H9 (cell line): Measurements from ENCODE around the gene DNAAF9. TPM values are rescaled to one million over a fixed set of nuclear protein-coding genes. Genes with fewer than 3 reads are reported as not detected.
A peak's percentile ranks its signal among the peaks of the same experiment; 100 is the strongest.

Experiments used
- DNase-seq: peaks from one replicate; pipeline ENCODE4 v3.0.0-alpha.2; 2017
- H2AFZ ChIP-seq: one replicate; pipeline ENCODE4 v1.6.1; 2013; ENCODE audit warnings: mild to moderate bottlenecking, low read length, control low read depth, moderate library complexity
- H2AK5ac ChIP-seq: 2 replicates; pipeline ENCODE4 v1.6.1; 2013; ENCODE audit warnings: low read length, control low read depth, mixed read lengths; ENCODE audit not compliant: insufficient read length
- H2BK120ac ChIP-seq: one replicate; pipeline ENCODE4 v1.6.1; 2013; ENCODE audit warnings: low read depth, mild to moderate bottlenecking, low read length, control low read depth, inconsistent platforms; ENCODE audit not compliant: poor library complexity, severe bottlenecking
- H2BK12ac ChIP-seq: 2 replicates; pipeline ENCODE4 v1.6.1; 2013; ENCODE audit warnings: low read length, control low read depth, mixed read lengths, low read depth; ENCODE audit not compliant: insufficient read length
- H2BK15ac ChIP-seq: 2 replicates; pipeline ENCODE4 v1.6.1; 2013; ENCODE audit warnings: low read depth, low read length, control low read depth
- H2BK20ac ChIP-seq: one replicate; pipeline ENCODE4 v1.6.1; 2013; ENCODE audit warnings: low read depth, mild to moderate bottlenecking, low read length, control low read depth, inconsistent platforms; ENCODE audit not compliant: poor library complexity, severe bottlenecking
- H2BK5ac ChIP-seq: 2 replicates; pipeline ENCODE4 v1.6.1; 2013; ENCODE audit warnings: low read length, control low read depth, mixed read lengths; ENCODE audit not compliant: insufficient read length
- H3K14ac ChIP-seq: 2 replicates; pipeline ENCODE4 v1.6.1; 2013; ENCODE audit warnings: low read length, control low read depth; ENCODE audit not compliant: insufficient read depth
- H3K18ac ChIP-seq: 2 replicates; pipeline ENCODE4 v1.6.1; 2013; ENCODE audit warnings: low read depth, mild to moderate bottlenecking, mixed read lengths, low read length, control low read depth; ENCODE audit not compliant: insufficient read length
- H3K23ac ChIP-seq: 2 replicates; pipeline ENCODE4 v1.6.1; 2013; ENCODE audit warnings: low read length, control low read depth, mixed read lengths, low read depth; ENCODE audit not compliant: insufficient read length
- H3K23me2 ChIP-seq: 2 replicates; pipeline ENCODE4 v1.6.1; 2013; ENCODE audit warnings: low read depth, mild to moderate bottlenecking, mixed read lengths, low read length, control low read depth; ENCODE audit not compliant: insufficient read length, poor library complexity, severe bottlenecking
- H3K27ac ChIP-seq: 2 replicates; pipeline ENCODE4 v1.5.1; 2013; ENCODE audit warnings: low read length, control low read depth, mixed read lengths, low read depth; ENCODE audit not compliant: insufficient read length
- H3K27me3 ChIP-seq: 2 replicates; pipeline ENCODE4 v1.6.1; 2013; ENCODE audit warnings: low read length, control low read depth, inconsistent platforms; ENCODE audit not compliant: insufficient read depth
- H3K4ac ChIP-seq: 2 replicates; pipeline ENCODE4 v1.6.1; 2013; ENCODE audit warnings: low read depth, mild to moderate bottlenecking, control low read depth, inconsistent platforms, low read length, moderate library complexity
- H3K4me1 ChIP-seq: 2 replicates; pipeline ENCODE4 v1.6.1; 2013; ENCODE audit warnings: low read length, control low read depth, inconsistent platforms; ENCODE audit not compliant: insufficient read depth
- H3K4me2 ChIP-seq: 2 replicates; pipeline ENCODE4 v1.6.1; 2013; ENCODE audit warnings: low read length, control low read depth, mixed read lengths; ENCODE audit not compliant: insufficient read length, insufficient read depth
- H3K56ac ChIP-seq: 2 replicates; pipeline ENCODE4 v1.6.1; 2013; ENCODE audit warnings: low read depth, mild to moderate bottlenecking, mixed read lengths, low read length, control low read depth; ENCODE audit not compliant: insufficient read length
- H3K79me1 ChIP-seq: 2 replicates; pipeline ENCODE4 v1.6.1; 2013; ENCODE audit warnings: low read depth, mild to moderate bottlenecking, moderate library complexity, low read length, control low read depth, inconsistent platforms; ENCODE audit not compliant: insufficient read depth, poor library complexity, severe bottlenecking
- H3K79me2 ChIP-seq: 2 replicates; pipeline ENCODE4 v1.6.1; 2013; ENCODE audit warnings: low read length, control low read depth, inconsistent platforms; ENCODE audit not compliant: insufficient read depth
- H3K9ac ChIP-seq: 2 replicates; pipeline ENCODE4 v1.6.1; 2013; ENCODE audit warnings: low read length, control low read depth, mixed read lengths; ENCODE audit not compliant: insufficient read length; ENCODE audit errors: extremely low read depth
- H3K9me3 ChIP-seq: one replicate; pipeline ENCODE4 v1.6.1; 2013; ENCODE audit warnings: low read depth, low read length, inconsistent platforms; ENCODE audit not compliant: control insufficient read depth
- H3T11ph ChIP-seq: one replicate; pipeline ENCODE4 v1.6.1; 2013; ENCODE audit warnings: mild to moderate bottlenecking, low read length, control low read depth, inconsistent platforms
- H4K20me1 ChIP-seq: one replicate; pipeline ENCODE4 v1.6.1; 2013; ENCODE audit not compliant: control insufficient read depth, insufficient read length, insufficient read depth
- H4K5ac ChIP-seq: 2 replicates; pipeline ENCODE4 v1.6.1; 2013; ENCODE audit warnings: low read depth, mild to moderate bottlenecking, mixed read lengths, low read length, control low read depth; ENCODE audit not compliant: insufficient read length
- H4K8ac ChIP-seq: replicated peaks from 2 replicates; pipeline ENCODE4 v1.6.1; 2013; ENCODE audit warnings: low read length, control low read depth, mixed read lengths, low read depth; ENCODE audit not compliant: insufficient read length
- H4K91ac ChIP-seq: 2 replicates; pipeline ENCODE4 v1.6.1; 2013; ENCODE audit warnings: low read depth, mild to moderate bottlenecking, moderate library complexity, mixed read lengths, low read length, control low read depth; ENCODE audit not compliant: insufficient read length
- H3K27ac Mint-ChIP-seq, 3 experiments: 2 replicates in 2 of 3; 3 replicates in 1 of 3; pipeline ENCODE4 v1.8.0; 2020 to 2021; ENCODE audit warnings: mixed read lengths in 3 of 3, mild to moderate bottlenecking in 1 of 3, moderate library complexity in 1 of 3
- H3K27me3 Mint-ChIP-seq: 2 replicates; pipeline ENCODE4 v1.8.0; 2021; ENCODE audit warnings: low read depth, mild to moderate bottlenecking, moderate library complexity, mixed read lengths
- H3K36me3 Mint-ChIP-seq, 3 experiments: 2 replicates in 2 of 3; 3 replicates in 1 of 3; pipeline ENCODE4 v1.8.0; 2020 to 2021; ENCODE audit warnings: low read depth in 3 of 3, mixed read lengths in 3 of 3; ENCODE audit not compliant: insufficient read depth in 1 of 3
- H3K4me1 Mint-ChIP-seq, 2 experiments: 2 replicates each; pipeline ENCODE4 v1.8.0; 2020; ENCODE audit warnings: mixed read lengths in 2 of 2
- H3K4me3 Mint-ChIP-seq, 2 experiments: 2 replicates in 1 of 2; 3 replicates in 1 of 2; pipeline ENCODE4 v1.8.0; 2020 to 2021; ENCODE audit warnings: mild to moderate bottlenecking in 2 of 2, mixed read lengths in 2 of 2, moderate library complexity in 1 of 2
- H3K9me3 Mint-ChIP-seq, 2 experiments: 2 replicates in 1 of 2; 3 replicates in 1 of 2; pipeline ENCODE4 v1.8.0; 2020; ENCODE audit warnings: mild to moderate bottlenecking in 2 of 2, mixed read lengths in 2 of 2, moderate library complexity in 1 of 2
- WGBS: extraction: QIAGEN DNeasy Blood & Tissue Kit; methylation state at CpG from one replicate; pipeline ENCODE4 v1.1.7; 2013; ENCODE audit warnings: missing lambda C conversion rate, low lambda C conversion rate, mixed read lengths; ENCODE audit not compliant: insufficient read length; ENCODE audit errors: extremely low coverage; 5-methylcytosine and 5-hydroxymethylcytosine counted together
- total RNA-seq: library from RNA; stranded (reverse); gene quantifications from 2 replicates; pipeline ENCODE4 v1.2.1, GENCODE V29; 2021
- TF ChIP-seq, protein P1 (sequence below): fragments of 200-600 bp; sonication (generic); conservative IDR thresholded peaks from 3 replicates; pipeline ENCODE4 v1.8.0; 2021; ENCODE audit warnings: antibody characterized with exemption, mild to moderate bottlenecking

Gene DNAAF9
- total RNA-seq, 1 experiment from 2014 or later = 5.5 TPM

DNA sequence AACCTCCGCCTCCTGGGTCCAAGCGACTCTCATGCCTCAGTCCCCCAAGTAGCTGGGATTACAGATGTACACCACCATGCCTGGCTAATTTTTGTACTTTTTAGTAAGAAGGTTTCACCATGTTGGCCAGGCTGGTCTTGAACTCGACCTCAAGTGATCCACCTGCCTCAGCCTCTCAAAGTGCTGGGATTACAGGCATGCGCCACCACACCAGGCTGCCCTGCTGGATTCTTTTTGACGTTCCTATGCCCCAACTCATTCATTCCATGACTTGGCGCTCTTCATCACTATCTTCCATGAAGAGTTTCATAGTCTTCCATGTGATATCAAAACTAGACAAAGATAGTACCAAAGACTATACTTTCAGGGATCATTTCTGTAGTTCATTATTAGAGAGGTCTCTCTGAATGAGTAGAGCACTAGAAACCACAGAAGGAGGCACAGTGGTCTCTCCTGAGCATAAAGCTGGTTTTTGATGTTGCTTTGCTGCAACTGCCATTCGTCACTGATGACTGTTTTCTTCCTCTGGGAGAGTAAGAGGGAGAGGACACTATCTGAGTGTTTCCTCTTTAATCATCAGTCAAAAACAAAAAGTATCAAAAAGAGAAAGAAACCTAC is 23.5 kb downstream of the DNAAF9 start:
- no peak overlapping the region for H2AFZ ChIP-seq
- no peak overlapping the region for H2BK15ac ChIP-seq
- no peak overlapping the region for H3K56ac ChIP-seq
- H3K23ac ChIP-seq = no peak overlapping the region
- Mint-ChIP-seq H3K4me3 (no peak overlapping the region), H3K4me1 (peaks cover under 1% of the 10 kb centered on the region in 2 experiments; a peak in 1 of 4 replicates), H3K27me3 (no peaks in the 10 kb centered on the region), H3K36me3 (no peaks in the 10 kb centered on the region; a peak in 2 of 7 replicates), H3K9me3 (peaks cover 0 to 6% of the 10 kb centered on the region in 2 experiments; a peak in 2 of 5 replicates), H3K27ac (no peak overlapping the region; a peak in 1 of 7 replicates)
- H2BK12ac ChIP-seq = no peak overlapping the region
- no peak overlapping the region for H4K5ac ChIP-seq
- H3K27ac ChIP-seq = no peak overlapping the region
- no peak overlapping the region for H3K14ac ChIP-seq
- H3K79me2 ChIP-seq = 0 out of 2 replicates have a peak, but pooled peaks cover 1% of the 10 kb centered on the region
- H3K9me3 ChIP-seq = no peaks in the 10 kb centered on the region
- H3K18ac ChIP-seq = no peak overlapping the region
- no peak overlapping the region for H2BK5ac ChIP-seq
- H3T11ph ChIP-seq = no peak overlapping the region
- WGBS = no CpG with 5 or more reads among the region's 7 CpGs
- no peaks in the 10 kb centered on the region for H3K27me3 ChIP-seq
- H3K79me1 ChIP-seq = no peaks in the 10 kb centered on the region
- H3K9ac ChIP-seq = no peak overlapping the region
- no peak overlapping the region for H4K91ac ChIP-seq
- H3K4me1 ChIP-seq = no peaks in the 10 kb centered on the region
- no peak overlapping the region for H2AK5ac ChIP-seq
- H2BK20ac ChIP-seq = no peak overlapping the region
- no peak overlapping the region for H3K4ac ChIP-seq
- H4K20me1 ChIP-seq = no peaks in the 10 kb centered on the region
- peak overlapping the region; percentile 6 for H2BK120ac ChIP-seq
- no peaks in the 10 kb centered on the region for H3K23me2 ChIP-seq
- TF ChIP-seq, protein P1, sequence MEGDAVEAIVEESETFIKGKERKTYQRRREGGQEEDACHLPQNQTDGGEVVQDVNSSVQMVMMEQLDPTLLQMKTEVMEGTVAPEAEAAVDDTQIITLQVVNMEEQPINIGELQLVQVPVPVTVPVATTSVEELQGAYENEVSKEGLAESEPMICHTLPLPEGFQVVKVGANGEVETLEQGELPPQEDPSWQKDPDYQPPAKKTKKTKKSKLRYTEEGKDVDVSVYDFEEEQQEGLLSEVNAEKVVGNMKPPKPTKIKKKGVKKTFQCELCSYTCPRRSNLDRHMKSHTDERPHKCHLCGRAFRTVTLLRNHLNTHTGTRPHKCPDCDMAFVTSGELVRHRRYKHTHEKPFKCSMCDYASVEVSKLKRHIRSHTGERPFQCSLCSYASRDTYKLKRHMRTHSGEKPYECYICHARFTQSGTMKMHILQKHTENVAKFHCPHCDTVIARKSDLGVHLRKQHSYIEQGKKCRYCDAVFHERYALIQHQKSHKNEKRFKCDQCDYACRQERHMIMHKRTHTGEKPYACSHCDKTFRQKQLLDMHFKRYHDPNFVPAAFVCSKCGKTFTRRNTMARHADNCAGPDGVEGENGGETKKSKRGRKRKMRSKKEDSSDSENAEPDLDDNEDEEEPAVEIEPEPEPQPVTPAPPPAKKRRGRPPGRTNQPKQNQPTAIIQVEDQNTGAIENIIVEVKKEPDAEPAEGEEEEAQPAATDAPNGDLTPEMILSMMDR = no peak
- no peak overlapping the region for H3K4me2 ChIP-seq
- DNase-seq = no peak
- no peak overlapping the region for H4K8ac ChIP-seq
